Choroid plexus epithelial cell (primary cell): Measurements from ENCODE around the gene TMPRSS7.

Experiments used
- DNase-seq: peaks from one replicate; pipeline ENCODE4 v3.0.0-alpha.2; 2010; ENCODE audit warnings: low read depth
- H3K4me3 ChIP-seq: 2 replicates; pipeline ENCODE4 v1.5.1; 2011; ENCODE audit warnings: low read depth, mild to moderate bottlenecking, control low read depth, low read length, moderate library complexity
- TF ChIP-seq, protein P1 (sequence below): conservative IDR thresholded peaks from 2 replicates; pipeline ENCODE4 v1.5.1; 2011; ENCODE audit warnings: low read depth, mild to moderate bottlenecking, control low read depth, inconsistent platforms, low read length, moderate library complexity

Gene TMPRSS7

DNA sequence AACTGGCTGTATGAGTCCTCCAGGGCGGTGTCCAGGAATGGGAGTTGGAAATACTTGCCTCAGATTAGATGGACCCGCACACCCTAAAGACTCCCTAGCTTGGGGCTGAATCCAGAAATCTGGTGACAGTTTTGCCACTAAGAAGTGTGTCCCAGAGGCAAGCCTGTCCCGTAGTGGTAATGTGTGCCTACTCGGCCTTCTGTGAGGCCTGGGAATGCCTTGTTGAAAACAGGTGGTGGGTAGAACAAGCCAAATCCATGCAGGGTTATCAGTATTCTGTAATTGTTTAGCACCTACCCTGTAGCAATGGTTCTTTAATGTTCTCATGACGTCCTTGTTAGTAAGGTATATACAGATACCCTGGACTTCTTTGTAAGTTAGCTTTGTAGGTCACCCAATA lies 53.2 kb downstream of the TMPRSS7 start:
- no peak for DNase-seq
- no peak overlapping the region for H3K4me3 ChIP-seq
- TF ChIP-seq, protein P1, sequence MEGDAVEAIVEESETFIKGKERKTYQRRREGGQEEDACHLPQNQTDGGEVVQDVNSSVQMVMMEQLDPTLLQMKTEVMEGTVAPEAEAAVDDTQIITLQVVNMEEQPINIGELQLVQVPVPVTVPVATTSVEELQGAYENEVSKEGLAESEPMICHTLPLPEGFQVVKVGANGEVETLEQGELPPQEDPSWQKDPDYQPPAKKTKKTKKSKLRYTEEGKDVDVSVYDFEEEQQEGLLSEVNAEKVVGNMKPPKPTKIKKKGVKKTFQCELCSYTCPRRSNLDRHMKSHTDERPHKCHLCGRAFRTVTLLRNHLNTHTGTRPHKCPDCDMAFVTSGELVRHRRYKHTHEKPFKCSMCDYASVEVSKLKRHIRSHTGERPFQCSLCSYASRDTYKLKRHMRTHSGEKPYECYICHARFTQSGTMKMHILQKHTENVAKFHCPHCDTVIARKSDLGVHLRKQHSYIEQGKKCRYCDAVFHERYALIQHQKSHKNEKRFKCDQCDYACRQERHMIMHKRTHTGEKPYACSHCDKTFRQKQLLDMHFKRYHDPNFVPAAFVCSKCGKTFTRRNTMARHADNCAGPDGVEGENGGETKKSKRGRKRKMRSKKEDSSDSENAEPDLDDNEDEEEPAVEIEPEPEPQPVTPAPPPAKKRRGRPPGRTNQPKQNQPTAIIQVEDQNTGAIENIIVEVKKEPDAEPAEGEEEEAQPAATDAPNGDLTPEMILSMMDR: no peak

DNA sequence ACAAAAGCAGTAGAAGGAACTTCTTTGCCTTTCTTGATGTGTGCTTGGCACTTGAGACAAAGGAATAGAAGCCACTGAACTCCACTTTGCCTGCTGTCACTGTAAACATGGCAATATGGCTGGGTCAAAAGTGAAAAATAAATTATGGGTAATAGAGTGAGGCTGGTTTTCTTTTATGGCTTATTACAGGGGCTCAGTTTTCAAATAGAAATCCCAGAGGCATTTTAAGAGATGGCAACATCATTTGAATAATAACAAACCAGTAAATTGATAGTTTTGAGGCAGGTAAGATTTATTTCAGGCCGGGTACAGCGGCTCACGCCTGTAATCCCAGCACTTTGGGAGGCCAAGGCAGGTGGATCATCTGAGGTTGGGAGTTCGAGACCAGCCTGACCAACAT lies 54.4 kb downstream of the TMPRSS7 start:
- H3K4me3 ChIP-seq: no peak overlapping the region
- TF ChIP-seq, protein P1: no peak
- DNase-seq: no peak

DNA sequence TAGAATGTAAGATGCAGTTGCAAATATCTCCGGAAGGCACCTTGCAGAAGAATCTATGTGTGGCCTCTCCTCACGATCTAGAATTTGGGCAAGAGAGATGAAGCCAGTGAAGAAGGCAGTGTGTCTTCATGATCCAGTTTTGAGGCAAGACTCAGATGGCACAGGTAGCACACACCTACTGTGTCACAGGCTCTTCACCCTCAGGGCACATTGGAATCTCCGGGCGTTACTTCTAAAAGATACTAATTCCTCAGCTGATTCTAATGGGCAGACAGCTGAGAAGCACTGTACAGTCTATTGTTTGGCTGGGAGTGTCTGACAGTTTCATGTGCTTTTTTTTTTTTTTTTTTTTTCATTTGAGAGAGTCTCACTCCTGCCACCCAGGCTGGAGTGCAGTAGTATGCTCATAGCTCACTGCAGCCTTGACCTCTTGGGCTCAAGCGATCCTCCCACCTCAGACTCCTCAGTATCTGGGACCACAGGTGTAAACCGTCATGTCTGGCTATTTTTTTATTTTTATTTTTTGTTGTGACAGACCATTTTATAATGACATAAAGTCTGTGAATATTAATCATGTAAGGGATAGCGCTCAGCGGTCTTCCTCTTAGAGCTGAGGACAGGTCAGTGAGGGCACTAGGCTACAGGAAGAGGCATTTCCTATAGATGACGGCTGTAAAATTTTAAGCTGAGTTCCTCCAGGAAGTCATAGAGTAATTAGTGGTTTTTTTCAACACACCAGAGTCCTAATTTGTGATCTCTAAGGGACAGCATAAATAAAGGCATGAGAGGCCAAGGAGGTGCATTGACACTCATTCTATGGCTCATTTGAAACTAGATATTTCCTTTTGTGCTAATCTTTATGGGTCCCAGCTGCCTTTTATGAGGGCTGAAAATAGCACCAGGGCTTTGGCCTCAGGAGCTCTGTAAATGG lies 55.7 kb downstream of the TMPRSS7 start:
- DNase-seq: no peak
- H3K4me3 ChIP-seq: no peak overlapping the region
- TF ChIP-seq, protein P1: no peak

DNA sequence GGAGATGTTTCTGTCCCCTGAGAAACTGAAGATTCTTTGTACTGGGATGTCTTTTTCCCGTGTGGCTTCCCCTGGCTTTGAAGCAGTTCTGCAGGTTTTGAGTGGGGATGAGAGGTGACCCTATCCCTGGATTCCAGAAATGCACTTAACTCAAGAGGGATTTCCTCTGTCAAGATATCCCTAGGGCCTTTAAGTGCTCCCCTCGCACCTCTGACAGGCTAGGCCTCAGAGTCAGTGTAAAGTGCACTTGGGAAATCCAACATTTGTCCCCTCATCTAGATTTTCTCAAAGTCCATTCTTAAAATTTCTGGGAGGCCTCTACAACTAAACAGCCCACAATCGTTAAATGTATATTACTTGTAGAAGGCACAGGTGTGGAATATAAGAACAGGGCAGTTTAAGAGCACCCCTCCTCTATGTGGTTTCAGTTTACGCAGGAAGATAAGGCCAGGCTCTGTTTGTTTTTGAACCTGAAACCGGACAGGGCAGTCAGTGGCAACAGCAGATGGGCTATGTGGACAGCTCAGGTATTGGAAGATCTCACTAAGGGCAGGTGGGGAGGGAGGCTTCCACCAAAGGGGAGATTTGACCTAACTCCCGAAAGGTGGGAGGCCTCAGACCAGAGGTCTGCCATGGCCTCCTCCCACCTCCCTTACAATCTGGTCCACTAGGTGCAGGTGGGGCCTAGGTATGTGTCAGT lies 56.5 kb downstream of the TMPRSS7 start:
- TF ChIP-seq, protein P1: no peak
- H3K4me3 ChIP-seq: no peak overlapping the region
- DNase-seq: no peak

DNA sequence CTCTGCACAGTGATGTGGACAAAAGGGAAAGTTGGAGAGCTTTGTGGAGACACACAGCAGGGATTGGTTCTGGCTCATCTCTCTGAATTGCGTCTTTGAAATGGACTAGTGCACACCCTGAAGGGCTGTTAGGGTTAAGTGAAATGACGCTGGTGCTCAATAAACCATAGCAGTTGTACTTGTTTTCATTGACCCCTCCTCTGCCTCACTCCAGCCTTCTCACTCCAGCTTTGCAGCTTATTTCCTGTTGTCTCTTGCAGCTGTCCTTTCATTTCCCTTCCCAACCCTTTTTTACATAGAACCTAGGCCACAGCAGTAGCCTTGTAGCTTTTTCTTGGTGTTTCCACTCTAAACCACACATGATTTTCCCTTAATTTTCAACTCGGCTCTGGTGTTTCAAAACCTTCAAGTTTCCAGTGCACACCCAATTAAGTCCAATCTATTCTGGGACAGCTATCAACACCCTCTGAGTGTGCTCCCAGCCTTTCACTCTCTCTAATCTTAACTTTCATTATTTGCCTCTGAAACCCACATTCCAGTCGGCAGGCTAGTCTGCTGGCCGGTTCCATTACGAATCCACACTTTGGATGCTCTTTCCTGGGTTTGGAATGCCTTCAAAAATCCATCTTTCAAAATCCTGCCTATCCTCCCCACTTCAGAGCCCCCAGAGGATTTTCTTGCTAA lies 58.1 kb downstream of the TMPRSS7 start:
- DNase-seq: peak; percentile 59
- TF ChIP-seq, protein P1: no peak
- no peak overlapping the region for H3K4me3 ChIP-seq

DNA sequence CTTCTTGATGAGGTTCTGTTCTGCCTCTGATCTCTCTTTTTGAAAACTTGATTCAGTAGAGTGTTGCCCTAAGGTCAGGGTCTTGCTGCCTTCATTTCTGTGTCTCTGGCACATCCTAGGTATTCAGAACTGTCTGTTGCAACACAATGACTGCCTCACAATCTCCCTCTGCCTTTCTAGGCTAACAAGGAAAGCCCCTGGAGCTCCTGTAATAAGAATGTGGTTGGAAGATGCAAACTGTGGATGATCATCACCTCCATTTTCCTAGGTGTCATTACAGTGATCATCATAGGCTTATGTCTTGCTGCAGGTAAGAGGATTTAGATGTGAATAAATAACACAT lies 58.6 kb downstream of the TMPRSS7 start:
- H3K4me3 ChIP-seq: no peak overlapping the region
- peak; percentile 59 for DNase-seq
- TF ChIP-seq, protein P1: no peak
